GM21447 (cell line): Measurements from ENCODE around the gene GPR61.

ENCODE experiments used
- ATAC-seq: cut with Tn5 transposase; IDR thresholded peaks from one replicate; pipeline ENCODE4 v1.9.1; 2021; ENCODE audit not compliant: unreplicated experiment

The GPR61 gene, protein sequence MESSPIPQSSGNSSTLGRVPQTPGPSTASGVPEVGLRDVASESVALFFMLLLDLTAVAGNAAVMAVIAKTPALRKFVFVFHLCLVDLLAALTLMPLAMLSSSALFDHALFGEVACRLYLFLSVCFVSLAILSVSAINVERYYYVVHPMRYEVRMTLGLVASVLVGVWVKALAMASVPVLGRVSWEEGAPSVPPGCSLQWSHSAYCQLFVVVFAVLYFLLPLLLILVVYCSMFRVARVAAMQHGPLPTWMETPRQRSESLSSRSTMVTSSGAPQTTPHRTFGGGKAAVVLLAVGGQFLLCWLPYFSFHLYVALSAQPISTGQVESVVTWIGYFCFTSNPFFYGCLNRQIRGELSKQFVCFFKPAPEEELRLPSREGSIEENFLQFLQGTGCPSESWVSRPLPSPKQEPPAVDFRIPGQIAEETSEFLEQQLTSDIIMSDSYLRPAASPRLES

DNA sequence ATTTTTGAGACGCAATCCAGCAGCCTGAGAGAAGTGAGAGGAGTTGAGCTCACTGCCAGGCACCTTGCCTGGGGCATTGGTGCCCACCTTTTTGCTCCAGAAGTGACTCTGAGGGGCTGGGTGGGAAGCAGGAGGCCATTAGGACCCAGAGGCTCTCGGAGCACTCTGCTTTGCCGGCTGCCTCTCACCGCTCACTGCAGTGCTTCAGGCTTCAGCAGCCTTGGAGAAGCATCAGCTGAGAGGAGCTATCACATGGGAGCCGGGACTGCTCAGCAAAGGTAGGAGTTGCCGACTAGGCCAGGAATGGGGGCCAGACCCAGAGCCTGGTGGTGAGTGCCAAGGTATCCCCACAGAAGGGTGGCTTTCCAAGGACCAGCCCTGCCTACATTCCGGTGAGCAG lies at the start of gene GPR61:
Gene GPR61, plus strand, starts transcription at position 197 of the 400 bp plus-strand sequence. CDS start 3,151 bp downstream, outside the sequence.
- ATAC-seq: no peak

DNA sequence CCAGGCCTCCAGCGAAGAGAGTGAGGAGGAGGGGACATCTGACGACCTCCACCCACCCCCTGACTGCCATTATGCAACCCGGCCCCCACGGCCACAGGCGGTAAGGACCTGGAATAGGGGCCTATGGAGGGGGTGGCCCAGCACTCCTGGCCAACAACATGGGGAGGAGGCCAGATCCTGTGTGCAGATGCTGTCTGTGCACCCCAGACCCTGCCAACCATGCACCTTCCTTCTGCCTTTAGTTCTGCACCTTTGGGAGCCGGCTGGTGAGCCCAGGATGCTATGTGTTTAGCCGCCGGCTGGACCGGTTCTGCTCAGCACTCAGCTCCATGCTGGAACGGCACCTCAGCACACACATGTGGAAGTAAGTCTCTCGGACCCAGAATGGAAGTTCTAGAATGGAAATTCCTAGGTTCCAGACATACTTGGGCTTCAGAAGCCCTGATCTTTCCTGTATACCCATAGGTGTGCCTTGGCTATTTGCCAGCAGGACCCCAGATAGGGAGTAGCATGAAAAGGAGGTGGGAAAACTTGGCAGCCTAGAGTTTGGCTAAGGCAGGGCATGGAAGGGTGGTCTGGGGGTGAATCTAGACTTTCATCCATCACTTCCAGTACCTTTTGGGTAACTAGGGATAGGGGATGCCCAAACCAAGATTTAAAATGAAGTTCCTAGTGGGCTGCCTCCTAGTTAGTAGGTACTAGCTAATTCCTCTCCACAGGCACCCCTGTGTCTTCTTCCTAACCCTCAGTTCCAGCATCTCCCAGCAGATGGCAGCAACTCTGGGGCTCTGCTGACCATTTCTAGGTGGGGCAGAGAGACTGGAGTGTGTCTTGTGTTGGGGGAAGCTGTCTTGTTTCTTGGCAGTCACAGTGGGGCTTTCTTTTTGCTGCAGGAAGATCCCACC lies 49.4 kb upstream of the GPR61 start:
- ATAC-seq: no peak

- no peak for ATAC-seq
Measured at GRCh38 chr1:109490934-109491302, 48.8 kb upstream of the GPR61 start.

- ATAC-seq: no peak
Measured at GRCh38 chr1:109491372-109491771, 48.3 kb upstream of the GPR61 start.

DNA sequence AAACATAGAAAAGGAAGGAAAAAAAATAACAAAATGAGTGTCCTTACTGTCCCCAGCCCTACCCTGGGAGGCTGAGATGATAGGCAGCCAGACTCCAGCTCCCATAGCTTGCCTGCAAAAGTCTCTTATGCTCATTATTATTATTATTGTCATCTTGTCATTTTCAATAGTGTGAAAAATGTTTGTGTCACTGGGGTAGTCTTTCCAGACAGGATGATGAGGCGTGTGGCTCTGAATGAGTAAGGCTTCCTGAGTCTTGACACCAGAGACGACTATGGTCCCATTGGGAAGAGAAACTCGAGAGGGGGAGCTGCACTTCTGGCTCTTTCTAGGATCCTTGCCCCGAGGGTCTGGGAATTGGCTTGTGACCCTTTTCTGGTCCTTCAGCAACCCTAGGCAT lies 46.9 kb upstream of the GPR61 start:
- no peak for ATAC-seq

GRCh38 chr1:109493227-109493626 lies 46.4 kb upstream of the GPR61 start:
- ATAC-seq: no peak

- ATAC-seq: peak; percentile 87
Measured at GRCh38 chr1:109493805-109494539, 45.7 kb upstream of the GPR61 start, which contains the start of gene CYB561D1. TSS of gene CYB561D1 (plus strand) at chr1:109494094. CDS start at chr1:109494140, 46 bp downstream.

- ATAC-seq: no peak
Measured at GRCh38 chr1:109495738-109496137, 43.9 kb upstream of the GPR61 start.

DNA sequence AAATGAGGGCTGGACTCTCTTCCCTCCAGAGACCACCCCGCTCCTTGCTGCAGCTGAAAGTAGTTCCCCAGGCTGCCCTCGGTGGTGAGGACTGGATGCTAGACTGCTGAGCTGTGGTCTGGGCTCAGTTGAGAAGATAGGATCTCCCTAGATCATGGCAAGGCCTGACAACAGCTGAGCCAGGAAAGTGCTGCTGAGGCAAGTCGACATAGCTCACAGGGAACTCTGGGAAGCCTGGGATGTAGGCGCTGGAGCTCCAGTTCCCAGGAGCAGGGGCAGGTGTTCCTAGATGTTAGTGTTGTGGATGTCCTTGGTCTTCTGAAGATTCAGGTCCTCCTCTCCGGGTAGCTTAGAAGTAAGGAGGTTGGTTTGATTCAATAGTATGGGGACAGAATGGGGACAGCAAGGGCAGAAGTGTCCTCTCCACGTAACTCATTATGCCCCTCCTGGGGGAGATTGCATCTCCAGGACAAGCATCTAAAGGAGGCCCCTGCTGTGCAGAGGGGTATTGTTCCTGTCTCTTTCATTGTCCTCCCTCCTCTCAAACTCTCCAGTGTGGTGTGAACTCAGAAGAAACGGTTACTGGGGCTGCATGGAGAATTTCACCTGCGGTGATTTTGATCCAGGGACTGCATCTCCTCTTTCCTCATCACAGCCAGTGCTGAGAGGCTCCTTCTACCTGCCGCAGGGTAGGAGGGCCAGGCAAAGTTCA lies 42.1 kb upstream of the GPR61 start:
- ATAC-seq: no peak

DNA sequence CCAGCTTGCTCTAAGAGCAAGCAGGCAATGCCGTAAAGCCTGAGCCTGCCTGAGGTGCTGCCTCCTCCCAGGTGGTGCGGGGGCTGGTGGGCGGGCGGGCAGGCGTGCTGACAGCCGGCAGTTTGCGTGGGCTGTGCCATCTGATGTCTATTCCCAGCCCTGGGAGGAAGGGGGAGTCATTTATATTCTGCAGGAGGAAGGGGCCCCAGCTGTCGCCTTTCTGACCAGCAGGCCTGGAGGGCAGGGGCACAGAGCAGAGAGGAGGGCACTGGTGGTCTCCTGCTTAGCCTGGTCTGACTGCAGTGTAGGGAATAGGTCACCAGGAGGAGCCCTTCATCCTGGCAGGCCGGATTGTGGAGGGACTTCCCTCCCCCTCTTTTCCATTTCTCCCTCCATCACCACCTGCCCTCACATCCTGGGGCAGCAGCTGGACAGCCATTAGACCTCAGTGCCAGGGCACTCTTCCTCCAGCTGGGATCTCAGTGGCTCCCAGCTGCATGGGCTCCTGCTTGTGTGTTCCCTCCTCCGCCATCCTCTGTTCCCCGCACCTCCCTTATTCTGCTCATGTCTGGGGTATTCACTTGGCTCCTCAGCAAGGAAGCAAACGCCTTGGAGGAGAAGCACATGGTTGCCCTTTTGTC lies 41.4 kb upstream of the GPR61 start:
- ATAC-seq: no peak

DNA sequence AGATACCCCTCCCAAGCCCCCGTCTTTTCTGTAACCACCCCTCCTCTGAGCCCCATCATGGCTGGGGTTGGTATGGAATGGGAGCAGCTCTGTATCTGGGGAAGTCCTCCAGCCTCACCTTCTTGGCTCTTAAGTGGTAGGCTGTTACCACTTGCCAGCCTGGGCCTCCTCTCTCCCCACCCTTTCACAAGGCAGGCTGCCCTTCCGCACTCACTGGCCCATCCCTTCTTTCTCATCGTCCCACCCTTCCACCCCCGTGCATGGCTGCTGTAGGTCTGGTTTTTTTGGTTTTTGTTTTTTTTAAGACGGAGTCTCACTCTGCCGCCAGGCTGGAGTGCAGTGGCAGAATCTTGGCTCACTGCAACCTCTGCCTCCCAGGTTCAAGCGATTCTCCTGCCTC lies 40.6 kb upstream of the GPR61 start:
- no peak for ATAC-seq

DNA sequence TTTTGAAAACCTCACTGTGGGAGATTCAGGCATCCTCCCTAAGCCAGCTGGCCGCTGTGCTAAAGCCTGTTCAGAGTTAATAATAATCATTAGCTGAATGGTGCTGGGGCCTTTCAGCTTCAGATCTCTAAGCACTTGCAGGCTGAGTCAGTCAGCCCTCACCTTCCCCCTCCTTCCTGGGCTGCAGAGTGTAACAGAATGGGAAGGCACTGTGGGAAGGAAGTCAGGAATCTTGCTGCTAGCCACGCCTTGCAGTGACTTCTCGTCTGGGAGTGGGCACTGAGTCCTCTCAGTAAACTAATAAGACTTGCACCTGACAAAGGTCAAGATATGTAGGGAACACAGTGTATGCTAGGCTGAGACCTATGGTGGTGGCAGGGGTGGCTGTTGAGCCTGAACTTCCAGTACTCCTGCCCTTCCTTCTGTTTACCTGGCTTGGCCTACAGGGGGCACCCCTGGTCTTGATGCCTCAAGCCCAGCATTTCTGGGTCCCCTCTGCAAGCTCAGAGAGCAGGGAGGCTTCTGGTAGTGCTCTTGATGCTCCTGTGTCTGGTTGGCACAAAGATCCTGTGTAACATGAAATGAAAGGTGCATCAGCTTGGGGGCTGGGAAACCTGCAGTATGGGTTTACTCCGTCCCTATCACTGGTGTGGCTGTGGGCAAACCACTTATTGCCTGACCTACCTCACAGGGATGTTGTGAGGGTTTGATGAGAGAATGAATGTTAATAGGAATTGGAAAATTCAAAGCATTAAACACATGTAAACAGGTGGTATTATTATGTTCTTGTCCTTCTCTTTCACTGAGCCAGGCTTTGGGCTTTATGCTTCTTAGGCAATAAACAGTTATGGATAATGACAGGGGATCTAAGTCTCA lies 39.8 kb upstream of the GPR61 start:
- ATAC-seq: no peak

DNA sequence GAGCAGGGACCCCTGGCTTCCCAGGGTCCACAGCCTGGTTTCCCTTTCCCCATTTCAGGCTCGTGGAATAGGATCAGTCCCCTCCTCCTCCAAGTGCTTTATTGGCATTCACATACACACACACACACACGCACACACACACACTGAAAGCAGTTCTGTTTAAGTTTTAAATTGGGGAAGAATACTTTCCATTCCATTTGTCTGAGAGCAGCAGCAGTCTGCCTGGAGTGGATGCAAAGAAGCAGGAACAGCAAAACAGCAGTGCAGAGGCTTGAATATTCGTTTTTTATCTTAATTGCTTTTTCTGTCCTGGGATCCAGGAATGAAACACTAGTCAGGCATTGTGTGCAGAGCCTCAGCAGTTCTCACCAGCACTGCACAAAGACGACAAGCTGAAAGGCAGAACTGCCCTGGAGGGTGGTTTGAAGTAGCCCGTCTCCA lies 38.7 kb upstream of the GPR61 start:
- ATAC-seq: no peak

DNA sequence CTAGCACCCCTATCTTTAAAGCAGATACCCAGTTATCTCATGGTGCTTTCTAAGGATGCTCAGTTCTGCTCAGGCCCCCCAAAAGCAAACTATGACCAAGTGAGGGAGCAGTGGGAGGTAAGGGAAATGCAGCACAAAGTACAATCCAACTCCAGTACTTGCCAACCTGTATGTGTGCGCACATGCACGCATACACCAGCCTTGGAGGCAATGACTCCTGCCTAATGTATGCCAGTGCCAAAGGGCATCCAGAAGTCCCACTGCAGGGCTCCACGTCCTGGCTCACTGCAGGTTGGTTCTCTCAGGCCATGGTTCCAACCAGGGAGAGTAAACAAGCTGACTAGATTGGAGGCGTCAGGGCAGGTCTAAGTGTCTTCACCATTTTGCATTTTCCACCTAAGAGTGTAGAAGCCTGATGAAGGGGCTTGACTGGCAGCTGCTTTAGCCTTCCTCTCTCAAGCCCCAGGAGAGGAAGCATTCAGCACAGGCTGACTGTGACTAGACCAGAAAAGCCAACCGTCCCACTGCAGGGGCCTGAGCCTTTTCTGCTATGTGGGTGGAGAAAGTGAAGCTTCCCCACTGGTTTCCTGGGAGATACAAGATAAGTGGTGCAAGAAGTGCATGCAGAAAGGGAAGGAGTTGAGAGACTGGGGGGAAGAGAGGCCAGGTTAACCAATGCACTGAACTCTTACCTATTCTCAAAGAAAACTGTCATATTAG lies 37.9 kb upstream of the GPR61 start:
- ATAC-seq: no peak

GRCh38 chr1:109502364-109502851 lies 37.3 kb upstream of the GPR61 start:
- no peak for ATAC-seq

DNA sequence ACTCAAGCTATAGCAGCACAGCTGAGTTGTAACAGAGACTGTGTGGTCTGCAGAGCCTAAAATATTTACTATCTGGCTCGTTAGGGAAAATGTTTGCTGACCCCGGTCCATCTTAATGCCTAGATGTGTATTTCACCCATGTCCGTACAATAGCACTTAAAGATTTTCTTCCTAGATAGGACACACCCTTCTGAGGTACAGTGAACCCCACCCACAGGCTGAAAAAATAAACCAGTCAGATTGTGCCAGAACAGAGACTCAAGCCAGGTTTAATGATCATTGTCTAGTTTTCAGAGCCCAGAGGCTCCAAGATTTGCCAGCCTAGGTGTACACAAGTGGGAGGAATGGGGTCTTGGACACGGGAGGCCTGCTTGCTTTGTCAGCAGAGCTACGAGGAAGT lies 35.7 kb upstream of the GPR61 start:
- ATAC-seq: no peak

GRCh38 chr1:109504974-109505373 lies 34.7 kb upstream of the GPR61 start:
- ATAC-seq: no peak
